GM18499 (cell line): Measurements from ENCODE around the gene ITGB8.

Experiments
- ATAC-seq: cut with Tn5 transposase; IDR thresholded peaks from one replicate; pipeline ENCODE4 v1.9.1; 2021; ENCODE audit warnings: moderate number of reproducible peaks; ENCODE audit not compliant: insufficient read depth, unreplicated experiment

The ITGB8 gene

GRCh38 chr7:20331910-20332813 is 1.5 kb downstream of the ITGB8 start:
- ATAC-seq, result no peak

- no peak for ATAC-seq
Observed at GRCh38 chr7:20338285-20338684, 7.6 kb downstream of the ITGB8 start.

- no peak for ATAC-seq
Observed at GRCh38 chr7:20340839-20341238, 10.1 kb downstream of the ITGB8 start.

- ATAC-seq, result no peak
Observed at GRCh38 chr7:20343205-20343604, 12.5 kb downstream of the ITGB8 start.

GRCh38 chr7:20343941-20344340 is 13.2 kb downstream of the ITGB8 start:
- ATAC-seq, result no peak

- ATAC-seq, result no peak
Observed at GRCh38 chr7:20344396-20344795, 13.7 kb downstream of the ITGB8 start.

- ATAC-seq, result no peak
Observed at GRCh38 chr7:20346577-20346976, 15.9 kb downstream of the ITGB8 start.

GRCh38 chr7:20347680-20348079 is 17.0 kb downstream of the ITGB8 start:
- no peak for ATAC-seq

GRCh38 chr7:20348125-20348807 is 17.6 kb downstream of the ITGB8 start:
- ATAC-seq, result no peak

- ATAC-seq, result no peak
Observed at GRCh38 chr7:20350518-20350951, 19.8 kb downstream of the ITGB8 start.

- ATAC-seq, result no peak
Observed at GRCh38 chr7:20350996-20351692, 20.4 kb downstream of the ITGB8 start.

- no peak for ATAC-seq
Observed at GRCh38 chr7:20351901-20352300, 21.2 kb downstream of the ITGB8 start.

- no peak for ATAC-seq
Observed at GRCh38 chr7:20352573-20353306, 22.0 kb downstream of the ITGB8 start.

- no peak for ATAC-seq
Observed at GRCh38 chr7:20354610-20355528, 24.2 kb downstream of the ITGB8 start.

GRCh38 chr7:20358106-20358505 is 27.4 kb downstream of the ITGB8 start:
- ATAC-seq, result no peak

- ATAC-seq, result no peak
Observed at GRCh38 chr7:20358762-20359282, 28.1 kb downstream of the ITGB8 start.

- ATAC-seq, result no peak
Observed at GRCh38 chr7:20359341-20359963, 28.8 kb downstream of the ITGB8 start.

GRCh38 chr7:20362574-20363253 is 32.0 kb downstream of the ITGB8 start:
- no peak for ATAC-seq
